PFSK-1 (cell line): ENCODE results near the gene DUOX1.

ENCODE experiments used
- FOXP2 ChIP-seq: optimal IDR thresholded peaks from 2 replicates; pipeline ENCODE3; 2011; ENCODE audit warnings: borderline replicate concordance, control low read depth, inconsistent platforms; ENCODE audit not compliant: insufficient read depth; ENCODE audit errors: extremely low read length, extremely low read depth
- POLR2AphosphoS5 ChIP-seq: IDR thresholded peaks from 2 replicates; pipeline ENCODE4 v1.6.1; 2012; ENCODE audit warnings: low read depth, mild to moderate bottlenecking, control low read depth, low read length, moderate library complexity
- REST ChIP-seq, 2 experiments: IDR thresholded peaks; 2 replicates each; pipeline versions ENCODE4 v1.6.1 to v1.8.0; 2011 to 2012; ENCODE audit warnings: low read depth in 2 of 2, low read length in 2 of 2, control low read depth in 1 of 2, inconsistent platforms in 1 of 2, mild to moderate bottlenecking in 1 of 2, moderate library complexity in 1 of 2; ENCODE audit not compliant: insufficient read depth in 1 of 2
- SIN3A ChIP-seq: IDR thresholded peaks from 2 replicates; pipeline ENCODE4 v1.6.1; 2012; ENCODE audit warnings: mild to moderate bottlenecking, low read length, moderate library complexity, borderline replicate concordance; ENCODE audit not compliant: insufficient read depth
- TAF1 ChIP-seq: IDR thresholded peaks from 2 replicates; pipeline ENCODE4 v1.6.1; 2012; ENCODE audit warnings: low read length, control low read depth, borderline replicate concordance; ENCODE audit not compliant: insufficient read depth

DUOX1 gene

DNA sequence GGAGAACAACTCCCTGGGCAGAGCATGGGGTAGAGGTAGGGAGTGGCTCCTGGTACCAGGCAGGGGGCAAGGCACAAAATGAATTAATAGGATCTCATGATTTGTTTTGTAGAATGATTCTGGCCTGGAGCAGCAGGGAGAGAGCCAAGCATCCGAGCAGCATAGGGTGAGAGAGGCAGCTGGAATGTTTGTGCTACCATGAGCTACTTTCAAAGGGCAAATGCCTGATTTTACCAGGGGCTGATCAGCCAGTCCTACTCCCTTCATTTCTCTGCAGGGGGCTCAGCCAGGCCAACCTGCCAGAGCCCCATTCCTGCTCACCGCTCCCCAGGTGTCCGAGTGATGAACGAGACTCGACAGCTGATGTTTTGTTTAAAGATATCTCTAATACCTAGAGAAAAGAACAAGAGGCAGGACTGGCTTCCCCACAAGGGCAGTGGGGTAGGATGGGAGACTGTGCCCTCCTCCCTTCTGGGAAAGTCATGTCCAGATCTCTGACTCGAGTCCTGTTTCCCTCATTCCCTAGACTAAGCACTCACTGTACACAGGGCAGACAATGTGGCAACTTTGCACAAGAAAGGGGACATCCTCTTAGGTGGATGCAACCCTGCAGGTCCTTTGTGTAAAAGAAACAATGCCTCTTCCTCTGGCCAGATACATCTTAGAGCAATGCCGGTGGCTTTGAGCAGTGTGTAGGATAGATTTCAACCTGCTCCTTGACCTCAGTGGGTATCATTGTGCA lies 28.7 kb upstream of the DUOX1 start:
- TF ChIP-seq POLR2AphosphoS5 (no peak), FOXP2 (no peak), SIN3A (no peak), TAF1 (no peak), REST (IDR thresholded peaks at IDR 0.05; ENCODE audit: insufficient read depth in 1 of 2, low read depth in 2 of 2, low read length in 2 of 2) (no peak)

- TF ChIP-seq TAF1: no peak
- TF ChIP-seq POLR2AphosphoS5: no peak
- TF ChIP-seq SIN3A: no peak
- no peak for TF ChIP-seq FOXP2
- TF ChIP-seq REST (IDR thresholded peaks at IDR 0.05; ENCODE audit: insufficient read depth in 1 of 2, low read depth in 2 of 2, low read length in 2 of 2): no peak
Measured at GRCh38 chr15:45101749-45102148, 28.0 kb upstream of the DUOX1 start.

GRCh38 chr15:45102226-45102625 lies 27.6 kb upstream of the DUOX1 start:
- no peak for TF ChIP-seq REST (IDR thresholded peaks at IDR 0.05; ENCODE audit: insufficient read depth in 1 of 2, low read depth in 2 of 2, low read length in 2 of 2)
- no peak for TF ChIP-seq FOXP2
- TF ChIP-seq SIN3A: no peak
- TF ChIP-seq POLR2AphosphoS5: no peak
- no peak for TF ChIP-seq TAF1

DNA sequence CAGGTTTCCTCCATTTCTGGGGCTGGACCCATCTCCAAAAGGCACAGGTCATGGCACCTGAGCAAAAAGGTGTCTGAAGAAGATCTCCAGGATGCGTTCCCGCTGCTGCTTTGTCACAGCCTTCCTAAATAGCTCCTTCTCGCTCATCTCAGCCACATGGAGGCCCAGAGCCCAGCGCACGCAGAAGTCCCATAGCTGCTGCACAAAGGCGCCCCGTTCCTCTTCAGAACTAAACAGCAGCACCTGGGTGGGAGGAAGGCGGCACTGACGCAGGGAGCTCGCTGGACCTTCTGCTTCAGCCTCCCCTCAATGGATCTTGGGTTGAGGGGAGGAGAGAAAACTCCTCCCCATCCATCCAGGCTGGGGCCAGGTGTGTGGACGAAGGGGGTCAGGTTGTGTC lies 24.2 kb upstream of the DUOX1 start:
- TF ChIP-seq REST (IDR thresholded peaks at IDR 0.05; ENCODE audit: insufficient read depth in 1 of 2, low read depth in 2 of 2, low read length in 2 of 2) (no peak), FOXP2 (no peak), SIN3A (no peak), TAF1 (no peak), POLR2AphosphoS5 (no peak)

DNA sequence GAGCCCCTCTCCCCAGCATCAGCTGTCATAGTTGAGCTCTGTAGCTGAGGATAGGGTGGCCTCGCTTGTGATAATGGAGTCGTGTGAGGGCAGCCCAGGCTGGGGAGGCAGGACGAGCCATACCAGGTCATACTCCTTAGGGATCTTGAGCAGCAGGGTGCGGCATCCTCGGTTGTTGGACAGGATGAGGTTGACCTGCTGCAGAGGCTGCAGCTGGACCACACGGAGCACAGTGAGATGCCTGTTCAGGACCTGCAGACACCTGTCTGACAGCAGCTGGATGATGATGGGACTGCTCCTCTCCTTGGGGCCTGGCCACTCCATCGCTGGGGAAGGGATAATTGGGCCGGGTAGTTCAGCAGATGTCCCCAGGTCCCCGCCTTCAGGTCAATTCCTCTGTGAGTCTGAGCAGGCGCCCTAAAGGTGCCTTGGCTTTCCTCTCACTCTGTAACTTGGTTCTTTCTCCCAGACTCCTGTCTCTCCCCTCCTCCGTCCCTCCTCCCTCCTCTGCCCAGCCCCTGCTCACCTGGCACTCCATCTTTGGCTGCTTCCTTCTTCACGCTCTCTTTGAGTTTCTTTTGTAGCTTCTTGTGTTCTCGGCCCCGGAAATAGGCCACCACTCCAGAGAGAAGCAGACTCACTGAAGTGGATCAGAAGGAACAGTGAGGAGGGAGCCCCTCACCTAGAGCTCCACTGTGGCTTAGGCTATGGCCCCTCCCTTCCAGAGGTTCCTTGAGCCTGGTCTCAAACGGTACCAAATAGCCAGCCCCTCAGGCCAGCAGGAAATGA lies 23.6 kb upstream of the DUOX1 start:
- TF ChIP-seq POLR2AphosphoS5 (no peak), REST (IDR thresholded peaks at IDR 0.05; ENCODE audit: insufficient read depth in 1 of 2, low read depth in 2 of 2, low read length in 2 of 2) (no peak)
